WTC11 (cell line): Measurements from ENCODE around the gene ARMC2. TPM values are rescaled to one million over a fixed set of nuclear protein-coding genes. Genes with fewer than 3 reads are reported as not detected.

Experiments used
- ATAC-seq: fragments of 200-7000 bp; cut with Tn5 transposase; 2 replicates; pipeline ENCODE4 v1.10.0; 2021; ENCODE audit warnings: mild to moderate bottlenecking, moderate library complexity
- CTCF ChIA-PET: fragments of 300-600 bp; sonication (Branson Sonifier 250); formaldehyde crosslinking; loops from one replicate; lab custom pipeline; 2021; ENCODE audit warnings: antibody characterized with exemption; lab: Charles Lee
- POLR2A ChIA-PET: fragments of 350-600 bp; sonication (Branson Sonifier 250); formaldehyde crosslinking; loops from one replicate; lab custom pipeline; 2021; ENCODE audit warnings: antibody characterized with exemption; lab: Charles Lee
- DNase-seq: peaks from one replicate; pipeline ENCODE4 v3.0.0; 2021; ENCODE audit warnings: low spot score
- H3K27ac Mint-ChIP-seq: 2 replicates; pipeline ENCODE4 v1.8.0; 2021; ENCODE audit warnings: mixed read lengths
- H3K27me3 Mint-ChIP-seq: 2 replicates; pipeline ENCODE4 v1.8.0; 2021; ENCODE audit warnings: low read depth, mild to moderate bottlenecking, moderate library complexity, mixed read lengths
- H3K36me3 Mint-ChIP-seq: 2 replicates; pipeline ENCODE4 v1.8.0; 2021; ENCODE audit warnings: mixed read lengths
- H3K4me1 Mint-ChIP-seq: 2 replicates; pipeline ENCODE4 v1.8.0; 2022; ENCODE audit warnings: mixed read lengths
- H3K4me3 Mint-ChIP-seq: 2 replicates; pipeline ENCODE4 v1.8.0; 2021; ENCODE audit warnings: mild to moderate bottlenecking, moderate library complexity, mixed read lengths
- H3K9me3 Mint-ChIP-seq: 2 replicates; pipeline ENCODE4 v1.8.0; 2021; ENCODE audit warnings: mixed read lengths
- ELF4 ChIP-seq: sonication (generic); formaldehyde crosslinking; IDR thresholded peaks from 2 replicates; pipeline ENCODE4 v1.8.1; 2022; ENCODE audit warnings: low read depth, mild to moderate bottlenecking, moderate library complexity, missing genetic modification reagents
- MLX ChIP-seq: sonication (generic); formaldehyde crosslinking; IDR thresholded peaks from 2 replicates; pipeline ENCODE4 v1.8.1; 2023; ENCODE audit warnings: mild to moderate bottlenecking, missing genetic modification reagents, moderate library complexity
- MYBL2 ChIP-seq: sonication (generic); formaldehyde crosslinking; IDR thresholded peaks from 2 replicates; pipeline ENCODE4 v1.8.1; 2023; ENCODE audit warnings: mild to moderate bottlenecking, moderate library complexity, missing genetic modification reagents
- NFE2L1 ChIP-seq: sonication (generic); formaldehyde crosslinking; IDR thresholded peaks from 2 replicates; pipeline ENCODE4 v1.8.1; 2023; ENCODE audit warnings: missing genetic modification reagents
- SMAD3 ChIP-seq: sonication (generic); formaldehyde crosslinking; IDR thresholded peaks from 2 replicates; pipeline ENCODE4 v1.8.0; 2022; ENCODE audit warnings: missing genetic modification reagents, mild to moderate bottlenecking, borderline replicate concordance
- ZNF121 ChIP-seq: sonication (generic); formaldehyde crosslinking; IDR thresholded peaks from 2 replicates; pipeline ENCODE4 v1.8.0; 2023; ENCODE audit warnings: missing genetic modification reagents
- ZNF219 ChIP-seq: sonication (generic); formaldehyde crosslinking; IDR thresholded peaks from 2 replicates; pipeline ENCODE4 v1.8.0; 2023; ENCODE audit warnings: missing genetic modification reagents, mild to moderate bottlenecking, borderline replicate concordance
- ZNF317 ChIP-seq: sonication (generic); formaldehyde crosslinking; IDR thresholded peaks from 2 replicates; pipeline ENCODE4 v1.8.1; 2023; ENCODE audit warnings: low read depth, mild to moderate bottlenecking, moderate library complexity, missing genetic modification reagents, borderline replicate concordance
- ZNF396 ChIP-seq: fragments of 250-450 bp; sonication (Bioruptor Pico); IDR thresholded peaks from 2 replicates; pipeline ENCODE4 v1.8.0; 2021; ENCODE audit warnings: mild to moderate bottlenecking, moderate library complexity, borderline replicate concordance
- ZNF416 ChIP-seq: fragments of 250-450 bp; sonication (Bioruptor Pico); IDR thresholded peaks from 2 replicates; pipeline ENCODE4 v1.9.0; 2021; ENCODE audit warnings: mild to moderate bottlenecking, inconsistent platforms
- ZNF425 ChIP-seq: fragments of 250-450 bp; sonication (Bioruptor Pico); conservative IDR thresholded peaks from 2 replicates; pipeline ENCODE4 v1.9.0; 2021; ENCODE audit warnings: mild to moderate bottlenecking
- ZNF532 ChIP-seq: fragments of 250-450 bp; sonication (Bioruptor Pico); IDR thresholded peaks from 2 replicates; pipeline ENCODE4 v1.9.0; 2021; ENCODE audit warnings: mild to moderate bottlenecking, borderline replicate concordance
- ZNF671 ChIP-seq: fragments of 250-450 bp; sonication (Bioruptor Pico); IDR thresholded peaks from 2 replicates; pipeline ENCODE4 v1.8.0; 2021; ENCODE audit warnings: mild to moderate bottlenecking
- total RNA-seq: library from RNA; stranded (reverse); gene quantifications from 3 replicates; pipeline ENCODE4 v1.2.3, GENCODE V29; 2021
- TF ChIP-seq, protein P1 (sequence below): sonication (generic); formaldehyde crosslinking; conservative IDR thresholded peaks from 2 replicates; pipeline ENCODE4 v1.8.1; 2023; ENCODE audit warnings: mild to moderate bottlenecking, low read depth, missing genetic modification reagents, moderate library complexity
- TF ChIP-seq, protein P2 (sequence below): sonication (generic); formaldehyde crosslinking; IDR thresholded peaks from 2 replicates; pipeline ENCODE4 v1.8.0; 2023; ENCODE audit warnings: mild to moderate bottlenecking, missing genetic modification reagents

ARMC2 gene
- total RNA-seq, 1 experiment from 2014 or later = 5.2 TPM

- 0 out of 2 replicates have a peak, but pooled peaks cover 2% of the 10 kb centered on the region for H3K4me1 Mint-ChIP-seq
- peaks cover 25% of the 10 kb centered on the region for H3K36me3 Mint-ChIP-seq
- ATAC-seq (no peak), DNase-seq (no peak)
- CTCF ChIA-PET = no interaction called here
- POLR2A ChIA-PET = no interaction called here
- no peaks in the 10 kb centered on the region for H3K27me3 Mint-ChIP-seq
- no peaks in the 10 kb centered on the region for H3K9me3 Mint-ChIP-seq
- TF ChIP-seq ZNF416 (no peak), SMAD3 (CRISPR knock-in tag) (no peak), MYBL2 (CRISPR knock-in tag) (no peak), NFE2L1 (CRISPR knock-in tag) (no peak), ZNF425 (no peak), MLX (CRISPR knock-in tag) (no peak), ZNF532 (CRISPR knock-in tag) (no peak), ZNF219 (CRISPR knock-in tag) (no peak), ZNF317 (CRISPR knock-in tag) (no peak), ELF4 (CRISPR knock-in tag) (no peak)
- TF ChIP-seq, protein P1, sequence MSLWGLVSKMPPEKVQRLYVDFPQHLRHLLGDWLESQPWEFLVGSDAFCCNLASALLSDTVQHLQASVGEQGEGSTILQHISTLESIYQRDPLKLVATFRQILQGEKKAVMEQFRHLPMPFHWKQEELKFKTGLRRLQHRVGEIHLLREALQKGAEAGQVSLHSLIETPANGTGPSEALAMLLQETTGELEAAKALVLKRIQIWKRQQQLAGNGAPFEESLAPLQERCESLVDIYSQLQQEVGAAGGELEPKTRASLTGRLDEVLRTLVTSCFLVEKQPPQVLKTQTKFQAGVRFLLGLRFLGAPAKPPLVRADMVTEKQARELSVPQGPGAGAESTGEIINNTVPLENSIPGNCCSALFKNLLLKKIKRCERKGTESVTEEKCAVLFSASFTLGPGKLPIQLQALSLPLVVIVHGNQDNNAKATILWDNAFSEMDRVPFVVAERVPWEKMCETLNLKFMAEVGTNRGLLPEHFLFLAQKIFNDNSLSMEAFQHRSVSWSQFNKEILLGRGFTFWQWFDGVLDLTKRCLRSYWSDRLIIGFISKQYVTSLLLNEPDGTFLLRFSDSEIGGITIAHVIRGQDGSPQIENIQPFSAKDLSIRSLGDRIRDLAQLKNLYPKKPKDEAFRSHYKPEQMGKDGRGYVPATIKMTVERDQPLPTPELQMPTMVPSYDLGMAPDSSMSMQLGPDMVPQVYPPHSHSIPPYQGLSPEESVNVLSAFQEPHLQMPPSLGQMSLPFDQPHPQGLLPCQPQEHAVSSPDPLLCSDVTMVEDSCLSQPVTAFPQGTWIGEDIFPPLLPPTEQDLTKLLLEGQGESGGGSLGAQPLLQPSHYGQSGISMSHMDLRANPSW = no peak
- TF ChIP-seq, protein P2, sequence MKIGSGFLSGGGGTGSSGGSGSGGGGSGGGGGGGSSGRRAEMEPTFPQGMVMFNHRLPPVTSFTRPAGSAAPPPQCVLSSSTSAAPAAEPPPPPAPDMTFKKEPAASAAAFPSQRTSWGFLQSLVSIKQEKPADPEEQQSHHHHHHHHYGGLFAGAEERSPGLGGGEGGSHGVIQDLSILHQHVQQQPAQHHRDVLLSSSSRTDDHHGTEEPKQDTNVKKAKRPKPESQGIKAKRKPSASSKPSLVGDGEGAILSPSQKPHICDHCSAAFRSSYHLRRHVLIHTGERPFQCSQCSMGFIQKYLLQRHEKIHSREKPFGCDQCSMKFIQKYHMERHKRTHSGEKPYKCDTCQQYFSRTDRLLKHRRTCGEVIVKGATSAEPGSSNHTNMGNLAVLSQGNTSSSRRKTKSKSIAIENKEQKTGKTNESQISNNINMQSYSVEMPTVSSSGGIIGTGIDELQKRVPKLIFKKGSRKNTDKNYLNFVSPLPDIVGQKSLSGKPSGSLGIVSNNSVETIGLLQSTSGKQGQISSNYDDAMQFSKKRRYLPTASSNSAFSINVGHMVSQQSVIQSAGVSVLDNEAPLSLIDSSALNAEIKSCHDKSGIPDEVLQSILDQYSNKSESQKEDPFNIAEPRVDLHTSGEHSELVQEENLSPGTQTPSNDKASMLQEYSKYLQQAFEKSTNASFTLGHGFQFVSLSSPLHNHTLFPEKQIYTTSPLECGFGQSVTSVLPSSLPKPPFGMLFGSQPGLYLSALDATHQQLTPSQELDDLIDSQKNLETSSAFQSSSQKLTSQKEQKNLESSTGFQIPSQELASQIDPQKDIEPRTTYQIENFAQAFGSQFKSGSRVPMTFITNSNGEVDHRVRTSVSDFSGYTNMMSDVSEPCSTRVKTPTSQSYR (CRISPR knock-in tag) = no peak
- no peak overlapping the region for H3K27ac Mint-ChIP-seq
- H3K4me3 Mint-ChIP-seq = no peak overlapping the region
Observed at GRCh38 chr6:108999428-108999827, 151.2 kb downstream of the ARMC2 start.

GRCh38 chr6:109000289-109000688 lies 152.1 kb downstream of the ARMC2 start:
- CTCF ChIA-PET = no interaction called here
- ATAC-seq (no peak), DNase-seq (no peak)
- POLR2A ChIA-PET = no interaction called here
- H3K4me3 Mint-ChIP-seq = no peak overlapping the region
- H3K27me3 Mint-ChIP-seq = no peaks in the 10 kb centered on the region
- H3K4me1 Mint-ChIP-seq = peaks cover 9% of the 10 kb centered on the region
- H3K9me3 Mint-ChIP-seq = no peaks in the 10 kb centered on the region
- peaks cover 25% of the 10 kb centered on the region for H3K36me3 Mint-ChIP-seq
- no peak overlapping the region for H3K27ac Mint-ChIP-seq
- TF ChIP-seq ZNF396 (CRISPR knock-in tag) = no peak
- TF ChIP-seq ZNF532 (CRISPR knock-in tag) = no peak
- no peak for TF ChIP-seq ZNF671
- TF ChIP-seq ZNF121 (CRISPR knock-in tag) = no peak
- TF ChIP-seq ZNF425 = no peak
